ENCODE measurements around the gene COMMD2. TPM values are rescaled to one million over a fixed set of nuclear protein-coding genes. Genes with fewer than 3 reads are reported as not detected.

Gene COMMD2
- total RNA-seq, 1 experiment from 2014 or later, result 64.9 TPM

GRCh38 chr3:149732234-149732633, 20.1 kb downstream of the COMMD2 start:
- no peak overlapping the region for H4K8ac ChIP-seq (replicated peaks; ENCODE audit: insufficient read length, low read depth, low read length)
- Mint-ChIP-seq H3K36me3 (ENCODE audit: insufficient read depth in 1 of 3, low read depth in 3 of 3) (no peaks in the 10 kb centered on the region), H3K27ac (no peak overlapping the region), H3K4me1 (no peaks in the 10 kb centered on the region), H3K4me3 (no peak overlapping the region), H3K27me3 (ENCODE audit: low read depth) (no peaks in the 10 kb centered on the region), H3K9me3 (no peaks in the 10 kb centered on the region)
- no peak overlapping the region for H3K23ac ChIP-seq (ENCODE audit: insufficient read length, low read depth, low read length)
- H3K27ac ChIP-seq (ENCODE audit: insufficient read length, low read depth, low read length), result no peak overlapping the region
- no peak overlapping the region for H2AFZ ChIP-seq (ENCODE audit: low read length)
- no peak overlapping the region for H2BK12ac ChIP-seq (ENCODE audit: insufficient read length, low read depth, low read length)
- no peaks in the 10 kb centered on the region for H3K23me2 ChIP-seq (ENCODE audit: insufficient read length, low read depth, low read length, poor library complexity, severe bottlenecking)
- no peak overlapping the region for H3K18ac ChIP-seq (ENCODE audit: insufficient read length, low read depth, low read length)
- H3K56ac ChIP-seq (ENCODE audit: insufficient read length, low read depth, low read length), result no peak overlapping the region
- H3K79me1 ChIP-seq (ENCODE audit: insufficient read depth, low read depth, low read length, poor library complexity, severe bottlenecking), result no peaks in the 10 kb centered on the region
- H2BK5ac ChIP-seq (ENCODE audit: insufficient read length, low read length), result no peak overlapping the region
- 100% methylated on average over 1 of the region's 3 CpGs for WGBS (ENCODE audit: extremely low coverage, insufficient read length, low lambda C conversion rate)
- DNase-seq, result no peak
- no peaks in the 10 kb centered on the region for H3K9me3 ChIP-seq (ENCODE audit: control insufficient read depth, low read depth, low read length)
- no peak overlapping the region for H2BK120ac ChIP-seq (ENCODE audit: low read depth, low read length, poor library complexity, severe bottlenecking)
- no peak overlapping the region for H3T11ph ChIP-seq (ENCODE audit: low read length)
- no peak overlapping the region for H2AK5ac ChIP-seq (ENCODE audit: insufficient read length, low read length)
- no peak overlapping the region for H4K91ac ChIP-seq (ENCODE audit: insufficient read length, low read depth, low read length)
- H2BK20ac ChIP-seq (ENCODE audit: low read depth, low read length, poor library complexity, severe bottlenecking), result no peak overlapping the region
- H4K20me1 ChIP-seq (ENCODE audit: control insufficient read depth, insufficient read depth, insufficient read length), result no peaks in the 10 kb centered on the region
- H2BK15ac ChIP-seq (ENCODE audit: low read depth, low read length), result no peak overlapping the region
- H3K9ac ChIP-seq (ENCODE audit: extremely low read depth, insufficient read length, low read length), result no peak overlapping the region
- H3K27me3 ChIP-seq (ENCODE audit: insufficient read depth, low read length), result no peaks in the 10 kb centered on the region
- no peak overlapping the region for H3K14ac ChIP-seq (ENCODE audit: insufficient read depth, low read length)
- no peak overlapping the region for H3K4ac ChIP-seq (ENCODE audit: low read depth, low read length)
- no peak overlapping the region for H3K4me2 ChIP-seq (ENCODE audit: insufficient read depth, insufficient read length, low read length)
- H3K4me1 ChIP-seq (ENCODE audit: insufficient read depth, low read length), result no peaks in the 10 kb centered on the region; the same call in 1 of the 2 replicates
- H4K5ac ChIP-seq (ENCODE audit: insufficient read length, low read depth, low read length), result no peak overlapping the region
- no peak for TF ChIP-seq CTCF (conservative IDR thresholded peaks at IDR 0.05)
- H3K79me2 ChIP-seq (ENCODE audit: insufficient read depth, low read length), result no peaks in the 10 kb centered on the region
